Neural cell (in vitro differentiated cells): ENCODE data around the gene NRP2. TPM values are rescaled to one million over a fixed set of nuclear protein-coding genes. Genes with fewer than 3 reads are reported as not detected.
A peak's percentile ranks its signal among the peaks of the same experiment; 100 is the strongest.

ENCODE experiments used
- H2AFZ ChIP-seq: fragments of 200-600, 300-800 bp; sonication (generic), shearing (Covaris generic); 2 replicates; pipeline ENCODE4 v1.6.0; 2014; ENCODE audit warnings: low read depth, mild to moderate bottlenecking, antibody characterized with exemption, low read length, moderate library complexity
- H3F3A ChIP-seq: fragments of 200-600 bp; shearing (Covaris generic); 2 replicates; pipeline ENCODE4 v1.6.1; 2016; ENCODE audit warnings: mild to moderate bottlenecking, moderate library complexity, mixed read lengths, antibody characterized with exemption, low read length; ENCODE audit not compliant: insufficient read depth, poor library complexity, severe bottlenecking
- H3K27ac ChIP-seq: fragments of 200-600, 300-800 bp; sonication (generic), shearing (Covaris generic); 2 replicates; pipeline ENCODE4 v1.5.1; 2014; ENCODE audit warnings: mild to moderate bottlenecking, low read length, moderate library complexity
- H3K27me3 ChIP-seq: fragments of 300-800, 200-600 bp; sonication (generic), shearing (Covaris generic); 2 replicates; pipeline ENCODE4 v1.6.0; 2014; ENCODE audit warnings: mild to moderate bottlenecking, low read depth, low read length, moderate library complexity; ENCODE audit not compliant: insufficient read depth
- H3K36me3 ChIP-seq: fragments of 300-800, 200-600 bp; sonication (generic), shearing (Covaris generic); 2 replicates; pipeline ENCODE4 v1.5.1; 2014; ENCODE audit warnings: mild to moderate bottlenecking, antibody characterized with exemption, low read length, moderate library complexity; ENCODE audit not compliant: insufficient read depth
- H3K4me2 ChIP-seq: fragments of 300-800, 200-600 bp; sonication (generic), shearing (Covaris generic); 2 replicates; pipeline ENCODE4 v1.6.0; 2014; ENCODE audit warnings: mild to moderate bottlenecking, low read length
- H3K4me3 ChIP-seq: fragments of 300-800, 200-600 bp; sonication (generic), shearing (Covaris generic); 2 replicates; pipeline ENCODE4 v1.5.1; 2014; ENCODE audit warnings: mild to moderate bottlenecking, low read length, moderate library complexity
- H3K79me2 ChIP-seq: fragments of 200-600 bp; shearing (Covaris generic); replicated peaks from 2 replicates; pipeline ENCODE4 v1.6.0; 2014; ENCODE audit warnings: mild to moderate bottlenecking, low read length, moderate library complexity; ENCODE audit not compliant: insufficient read depth
- H3K9ac ChIP-seq: fragments of 300-800, 200-600 bp; sonication (generic), shearing (Covaris generic); 2 replicates; pipeline ENCODE4 v1.6.1; 2016; ENCODE audit warnings: mild to moderate bottlenecking, low read length, mixed read lengths
- H3K9me2 ChIP-seq: fragments of 200-600 bp; shearing (Covaris generic); 2 replicates; pipeline ENCODE4 v1.6.1; 2016; ENCODE audit warnings: mild to moderate bottlenecking, low read length, mixed read lengths; ENCODE audit not compliant: insufficient read depth
- H3K9me3 ChIP-seq: fragments of 200-600, 300-800 bp; sonication (generic), shearing (Covaris generic); 2 replicates; pipeline ENCODE4 v1.6.1; 2016; ENCODE audit warnings: mild to moderate bottlenecking, mixed run types, low read length, moderate library complexity, mixed read lengths
- H4K20me1 ChIP-seq: fragments of 200-600 bp; shearing (Covaris generic); 2 replicates; pipeline ENCODE4 v1.6.1; 2016; ENCODE audit warnings: mild to moderate bottlenecking, mixed run types; ENCODE audit not compliant: insufficient read depth
- CTCF ChIP-seq: fragments of 450-650 bp; IDR thresholded peaks from 2 replicates; pipeline ENCODE4 v1.5.1; 2014; ENCODE audit warnings: antibody characterized with exemption, mild to moderate bottlenecking, moderate library complexity; ENCODE audit not compliant: poor library complexity, severe bottlenecking
- EP300 ChIP-seq: fragments of 450-650 bp; conservative IDR thresholded peaks from 2 replicates; pipeline ENCODE4 v1.6.1; 2014; ENCODE audit warnings: antibody characterized with exemption, mild to moderate bottlenecking, moderate library complexity; ENCODE audit not compliant: poor library complexity, severe bottlenecking
- EZH2 ChIP-seq: fragments of 200-600, 300-800 bp; shearing (Covaris generic), sonication (generic); IDR thresholded peaks from 2 replicates; pipeline ENCODE4 v1.6.1; 2014; ENCODE audit warnings: antibody characterized with exemption, low read length, borderline replicate concordance, mild to moderate bottlenecking; ENCODE audit not compliant: insufficient read depth, poor library complexity, severe bottlenecking
- MXI1 ChIP-seq: fragments of 450-650 bp; conservative IDR thresholded peaks from 2 replicates; pipeline ENCODE4 v1.6.1; 2014; ENCODE audit warnings: antibody characterized with exemption, mild to moderate bottlenecking; ENCODE audit not compliant: poor library complexity, severe bottlenecking
- POLR2AphosphoS5 ChIP-seq: IDR thresholded peaks from 2 replicates; pipeline ENCODE4 v1.6.1; 2012
- RAD21 ChIP-seq: fragments of 450-650 bp; conservative IDR thresholded peaks from 2 replicates; pipeline ENCODE4 v1.6.1; 2014; ENCODE audit warnings: antibody characterized with exemption, mild to moderate bottlenecking, moderate library complexity
- REST ChIP-seq: IDR thresholded peaks from 2 replicates; pipeline ENCODE4 v1.6.1; 2012; ENCODE audit warnings: borderline replicate concordance
- SMC3 ChIP-seq: fragments of 450-650 bp; conservative IDR thresholded peaks from 2 replicates; pipeline ENCODE4 v1.6.1; 2014; ENCODE audit warnings: antibody characterized with exemption, mild to moderate bottlenecking, moderate library complexity; ENCODE audit not compliant: poor library complexity
- TAF1 ChIP-seq: IDR thresholded peaks from 2 replicates; pipeline ENCODE4 v1.6.1; 2012; ENCODE audit warnings: low read depth
- polyA plus RNA-seq: library from polyadenylated mRNA; depleted of rRNA; stranded (reverse); fragments of >200 nt; gene quantifications from 2 replicates; pipeline ENCODE4 v1.2.3, GENCODE V29; 2014

NRP2 gene
- polyA plus RNA-seq, 1 donor from 2014 or later, result 30.2 TPM

DNA sequence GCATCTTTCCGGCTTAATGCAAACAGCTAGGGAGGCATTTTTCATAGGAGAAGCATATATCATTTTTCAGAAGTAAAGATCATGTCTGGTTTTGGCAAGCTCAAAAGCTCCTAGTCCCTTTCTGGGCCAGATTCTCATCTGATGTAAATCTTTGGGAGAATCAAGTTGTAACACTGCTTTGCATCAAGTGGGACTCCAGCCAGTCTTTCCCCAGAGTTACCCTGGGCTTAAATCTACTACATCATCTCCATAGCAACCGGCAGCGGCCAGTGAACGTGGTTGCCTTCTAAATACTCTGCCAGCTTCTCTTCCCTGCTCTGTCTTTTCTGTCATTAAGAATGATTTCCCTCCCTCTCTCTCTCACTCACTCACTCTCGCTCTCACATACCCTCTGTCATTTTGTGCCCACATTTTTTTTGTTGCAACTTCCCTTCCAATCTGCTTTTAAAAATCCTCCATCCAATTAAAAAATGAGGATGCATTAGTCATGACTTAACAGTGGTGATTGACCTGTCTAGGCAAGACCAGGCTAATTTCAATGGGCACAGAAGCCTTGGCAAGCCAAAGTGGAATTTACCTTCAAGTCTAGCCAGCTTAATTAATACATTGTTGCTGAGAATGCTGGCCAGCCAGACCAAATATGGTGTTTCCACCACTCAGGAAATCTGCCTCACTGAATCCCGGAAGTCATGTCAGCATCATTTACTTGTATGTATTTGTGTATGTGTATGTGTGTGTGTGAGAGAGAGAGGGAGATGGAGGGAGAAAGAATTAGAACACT lies 93.0 kb downstream of the NRP2 start:
- no peaks in the 10 kb centered on the region for H4K20me1 ChIP-seq
- no peaks in the 10 kb centered on the region for H3K79me2 ChIP-seq
- H3K4me3 ChIP-seq, result peak overlapping the region; percentile 19
- H2AFZ ChIP-seq, result no peak overlapping the region
- no peak overlapping the region for H3K9ac ChIP-seq
- TF ChIP-seq RAD21 (no peak), EP300 (peak; percentile 46), POLR2AphosphoS5 (no peak)
- H3K9me2 ChIP-seq, result no peaks in the 10 kb centered on the region
- no peaks in the 10 kb centered on the region for H3F3A ChIP-seq
- no peaks in the 10 kb centered on the region for H3K36me3 ChIP-seq
- H3K27me3 ChIP-seq, result no peaks in the 10 kb centered on the region
- H3K9me3 ChIP-seq, result no peaks in the 10 kb centered on the region
- peak overlapping the region; percentile 61 for H3K27ac ChIP-seq
- no peak overlapping the region for H3K4me2 ChIP-seq

DNA sequence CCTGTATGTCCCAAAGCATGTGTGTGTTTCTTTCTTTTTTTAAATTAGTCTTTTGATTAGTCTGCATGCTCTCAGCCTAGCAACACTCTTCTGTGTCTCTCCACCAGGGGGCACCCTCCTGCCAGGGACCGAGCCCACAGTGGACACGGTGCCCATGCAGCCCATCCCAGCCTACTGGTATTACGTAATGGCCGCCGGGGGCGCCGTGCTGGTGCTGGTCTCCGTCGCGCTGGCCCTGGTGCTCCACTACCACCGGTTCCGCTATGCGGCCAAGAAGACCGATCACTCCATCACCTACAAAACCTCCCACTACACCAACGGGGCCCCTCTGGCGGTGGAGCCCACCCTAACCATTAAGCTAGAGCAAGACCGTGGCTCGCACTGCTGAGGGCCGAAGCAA lies 93.8 kb downstream of the NRP2 start:
- no peak overlapping the region for H3K9ac ChIP-seq
- no peaks in the 10 kb centered on the region for H3K9me3 ChIP-seq
- H3K9me2 ChIP-seq, result no peaks in the 10 kb centered on the region
- H3K27me3 ChIP-seq, result no peaks in the 10 kb centered on the region
- no peak overlapping the region for H2AFZ ChIP-seq
- H3K27ac ChIP-seq, result no peak overlapping the region
- no peaks in the 10 kb centered on the region for H3K79me2 ChIP-seq
- no peak overlapping the region for H3K4me2 ChIP-seq
- no peak overlapping the region for H3K4me3 ChIP-seq
- H3K36me3 ChIP-seq, result no peaks in the 10 kb centered on the region
- no peaks in the 10 kb centered on the region for H4K20me1 ChIP-seq
- H3F3A ChIP-seq, result no peaks in the 10 kb centered on the region
- TF ChIP-seq MXI1 (no peak), EZH2 (no peak), EP300 (no peak), SMC3 (no peak), RAD21 (no peak), TAF1 (no peak), POLR2AphosphoS5 (no peak), REST (no peak), CTCF (no peak)
